ENCODE results near the gene ANKRD13D.
"Not testable (repeated sequence)": the region's sequence is repeated elsewhere in the genome, so short reads cannot be mapped to it uniquely, and the experiment has no call there.

Gene ANKRD13D

GRCh38 chr11:67316882-67317204 lies 27.7 kb downstream of the ANKRD13D start:
- no peaks in the 10 kb centered on the region for H3K9me3 Mint-ChIP-seq
- H3K36me3 Mint-ChIP-seq: no peaks in the 10 kb centered on the region
- no peaks in the 10 kb centered on the region for H3K27me3 Mint-ChIP-seq
- DNase-seq (ENCODE audit: low spot score in 2 of 2) (no peak), ATAC-seq (ENCODE audit: low read depth) (no peak)
- H3K27ac Mint-ChIP-seq: no peak overlapping the region
- H3K4me1 Mint-ChIP-seq: peaks cover 16% of the 10 kb centered on the region
- H3K4me3 Mint-ChIP-seq: peak overlapping the region; percentile 99

GRCh38 chr11:67317205-67317887 lies 28.2 kb downstream of the ANKRD13D start:
- Mint-ChIP-seq H3K36me3 (no peaks in the 10 kb centered on the region), H3K4me1 (peaks cover 15% of the 10 kb centered on the region), H3K27me3 (no peaks in the 10 kb centered on the region), H3K9me3 (no peaks in the 10 kb centered on the region), H3K4me3 (peak overlapping the region; percentile 99), H3K27ac (peak overlapping the region; percentile 90)
- ATAC-seq (ENCODE audit: low read depth): peak; percentile 86
- peak; percentile 98 for DNase-seq (ENCODE audit: low spot score in 2 of 2)

GRCh38 chr11:67317888-67318555 lies 28.9 kb downstream of the ANKRD13D start:
- H3K4me3 Mint-ChIP-seq: peak overlapping the region; percentile 99
- no peaks in the 10 kb centered on the region for H3K9me3 Mint-ChIP-seq
- ATAC-seq (ENCODE audit: low read depth): peak; percentile 33
- peaks cover 10% of the 10 kb centered on the region for H3K4me1 Mint-ChIP-seq
- no peaks in the 10 kb centered on the region for H3K27me3 Mint-ChIP-seq
- H3K27ac Mint-ChIP-seq: peak overlapping the region; percentile 90
- H3K36me3 Mint-ChIP-seq: no peaks in the 10 kb centered on the region
- DNase-seq (ENCODE audit: low spot score in 2 of 2): no peak

GRCh38 chr11:67318876-67319275 lies 29.8 kb downstream of the ANKRD13D start:
- DNase-seq (ENCODE audit: low spot score in 2 of 2); H3K36me3 Mint-ChIP-seq; H3K4me1 Mint-ChIP-seq; H3K9me3 Mint-ChIP-seq; ATAC-seq (ENCODE audit: low read depth); H3K27me3 Mint-ChIP-seq; H3K27ac Mint-ChIP-seq: not testable (repeated sequence)
- H3K4me3 Mint-ChIP-seq: peak overlapping the region; percentile 99

DNA sequence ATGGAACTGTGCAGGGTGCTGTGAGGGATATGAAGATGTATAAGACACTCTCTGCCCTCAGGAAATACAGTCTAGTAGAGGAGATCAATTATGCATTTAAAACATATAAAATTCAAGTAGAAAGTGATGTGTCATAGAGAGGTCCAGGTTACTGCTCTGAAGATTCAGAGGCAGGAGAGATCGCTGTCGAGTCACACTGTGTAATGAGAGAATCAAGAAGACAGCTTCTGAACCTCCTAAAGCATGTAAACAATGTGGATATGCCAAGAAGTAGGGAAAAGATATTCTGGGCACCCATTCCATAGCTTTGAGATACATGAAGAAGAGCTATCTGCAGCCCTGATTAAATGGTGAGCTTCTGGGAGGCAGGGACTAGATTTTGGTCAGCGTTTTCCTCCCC lies 30.9 kb downstream of the ANKRD13D start:
- Mint-ChIP-seq H3K27ac (no peak overlapping the region), H3K9me3 (no peaks in the 10 kb centered on the region)
- DNase-seq (ENCODE audit: low spot score in 2 of 2): no peak

DNA sequence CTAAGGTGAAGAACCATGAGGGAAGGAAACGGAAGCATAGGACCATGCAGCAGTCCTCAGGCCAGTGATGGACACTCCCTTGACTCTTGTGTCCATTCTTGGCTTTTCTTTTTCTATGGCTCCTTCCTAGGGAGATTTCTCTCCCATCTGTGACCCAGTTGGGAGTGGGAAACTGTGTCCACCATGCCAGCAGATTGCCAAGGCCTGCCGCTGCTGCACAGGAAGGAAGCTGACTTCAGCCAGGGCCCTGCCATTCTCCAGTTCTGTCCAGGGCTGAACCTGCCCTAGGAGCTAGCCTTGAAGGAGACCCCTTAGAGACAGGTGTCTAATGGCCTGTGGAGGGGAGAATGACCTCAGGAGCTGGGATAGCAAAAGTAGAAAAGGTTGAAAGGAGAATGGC lies 31.6 kb downstream of the ANKRD13D start:
- Mint-ChIP-seq H3K9me3 (no peaks in the 10 kb centered on the region), H3K4me1 (peaks cover 9% of the 10 kb centered on the region), H3K27me3 (no peaks in the 10 kb centered on the region), H3K36me3 (no peaks in the 10 kb centered on the region), H3K4me3 (no peak overlapping the region), H3K27ac (no peak overlapping the region)
- DNase-seq (ENCODE audit: low spot score in 2 of 2) (no peak), ATAC-seq (ENCODE audit: low read depth) (no peak)

More for the DNA sequence above, 30.9 kb downstream of the ANKRD13D start:
- peaks cover 9% of the 10 kb centered on the region for H3K4me1 Mint-ChIP-seq
- no peaks in the 10 kb centered on the region for H3K27me3 Mint-ChIP-seq
- no peak overlapping the region for H3K4me3 Mint-ChIP-seq
- H3K36me3 Mint-ChIP-seq: no peaks in the 10 kb centered on the region
- no peak for ATAC-seq (ENCODE audit: low read depth)

GRCh38 chr11:67321313-67321871 lies 32.3 kb downstream of the ANKRD13D start:
- DNase-seq (ENCODE audit: low spot score in 2 of 2) (no peak), ATAC-seq (ENCODE audit: low read depth) (no peak)
- peaks cover 1% of the 10 kb centered on the region for H3K36me3 Mint-ChIP-seq
- H3K4me3 Mint-ChIP-seq: no peak overlapping the region
- H3K9me3 Mint-ChIP-seq: no peaks in the 10 kb centered on the region
- no peaks in the 10 kb centered on the region for H3K27me3 Mint-ChIP-seq
- no peak overlapping the region for H3K27ac Mint-ChIP-seq
- H3K4me1 Mint-ChIP-seq: peaks cover 9% of the 10 kb centered on the region

GRCh38 chr11:67322049-67322448 lies 32.9 kb downstream of the ANKRD13D start:
- DNase-seq (ENCODE audit: low spot score in 2 of 2) (no peak), ATAC-seq (ENCODE audit: low read depth) (no peak)
- Mint-ChIP-seq H3K4me1 (peaks cover 9% of the 10 kb centered on the region), H3K4me3 (no peak overlapping the region), H3K9me3 (no peaks in the 10 kb centered on the region), H3K27ac (peak overlapping the region; percentile 16), H3K27me3 (no peaks in the 10 kb centered on the region), H3K36me3 (peaks cover 1% of the 10 kb centered on the region)

- ATAC-seq (ENCODE audit: low read depth): no peak
- Mint-ChIP-seq H3K27ac (no peak overlapping the region), H3K4me3 (no peak overlapping the region)
Measured at GRCh38 chr11:67323526-67323925, 34.4 kb downstream of the ANKRD13D start.

GRCh38 chr11:67332081-67332691 lies 43.1 kb downstream of the ANKRD13D start:
- Mint-ChIP-seq H3K36me3 (peaks cover 4% of the 10 kb centered on the region), H3K4me3 (no peak overlapping the region), H3K9me3 (no peaks in the 10 kb centered on the region), H3K4me1 (no peaks in the 10 kb centered on the region), H3K27me3 (no peaks in the 10 kb centered on the region), H3K27ac (no peak overlapping the region)
- no peak for ATAC-seq (ENCODE audit: low read depth)
- DNase-seq (ENCODE audit: low spot score in 2 of 2): no peak

More at GRCh38 chr11:67323526-67323925, 34.4 kb downstream of the ANKRD13D start:
- H3K36me3 Mint-ChIP-seq: peaks cover 1% of the 10 kb centered on the region
- no peaks in the 10 kb centered on the region for H3K9me3 Mint-ChIP-seq
- H3K4me1 Mint-ChIP-seq: peaks cover 3% of the 10 kb centered on the region
- H3K27me3 Mint-ChIP-seq: no peaks in the 10 kb centered on the region
- no peak for DNase-seq (ENCODE audit: low spot score in 2 of 2)

DNA sequence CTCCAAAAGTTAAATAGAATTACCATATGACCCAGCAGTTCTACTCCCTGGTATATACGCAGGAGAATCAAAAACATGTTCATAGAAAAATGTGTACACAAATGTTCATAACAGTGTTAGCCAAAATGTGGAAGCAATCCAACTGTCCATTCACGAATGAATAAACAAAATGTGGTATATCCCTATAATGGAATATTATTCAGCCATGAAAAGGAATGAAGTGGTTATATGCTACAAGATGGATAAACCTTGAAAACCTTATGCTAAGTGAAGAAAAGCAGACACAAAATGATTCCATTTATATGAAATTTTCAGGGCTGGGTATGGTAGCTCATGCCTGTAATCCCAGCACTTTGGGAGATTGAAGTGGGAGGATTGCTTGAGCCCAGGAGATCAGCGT lies 48.2 kb downstream of the ANKRD13D start:
- Mint-ChIP-seq H3K27me3 (no peaks in the 10 kb centered on the region), H3K36me3 (peaks cover 1% of the 10 kb centered on the region), H3K9me3 (no peaks in the 10 kb centered on the region), H3K4me3 (no peak overlapping the region), H3K4me1 (no peaks in the 10 kb centered on the region), H3K27ac (no peak overlapping the region)
- no peak for DNase-seq (ENCODE audit: low spot score in 2 of 2)
- ATAC-seq (ENCODE audit: low read depth): no peak

- H3K27me3 Mint-ChIP-seq: no peaks in the 10 kb centered on the region
- peaks cover 33% of the 10 kb centered on the region for H3K4me1 Mint-ChIP-seq
- H3K27ac Mint-ChIP-seq: peak overlapping the region; percentile 43
- H3K9me3 Mint-ChIP-seq: no peaks in the 10 kb centered on the region
- no peaks in the 10 kb centered on the region for H3K36me3 Mint-ChIP-seq
- peak; percentile 69 for ATAC-seq (ENCODE audit: low read depth)
- H3K4me3 Mint-ChIP-seq: peak overlapping the region; percentile 48
- no peak for DNase-seq (ENCODE audit: low spot score in 2 of 2)
Measured at GRCh38 chr11:67344264-67344663, 55.2 kb downstream of the ANKRD13D start.

GRCh38 chr11:67345247-67345919 lies 56.3 kb downstream of the ANKRD13D start:
- DNase-seq (ENCODE audit: low spot score in 2 of 2) (no peak), ATAC-seq (ENCODE audit: low read depth) (peak; percentile 50)
- no peak overlapping the region for H3K4me3 Mint-ChIP-seq
- peaks cover 43% of the 10 kb centered on the region for H3K4me1 Mint-ChIP-seq
- no peaks in the 10 kb centered on the region for H3K36me3 Mint-ChIP-seq
- H3K27me3 Mint-ChIP-seq: no peaks in the 10 kb centered on the region
- no peak overlapping the region for H3K27ac Mint-ChIP-seq
- no peaks in the 10 kb centered on the region for H3K9me3 Mint-ChIP-seq

All from memory B cell (primary cell).